Activated CD4-positive, alpha-beta T cell treated with anti-CD3 and anti-CD28 coated beads, Interleukin-2, amount 50 U/mL, for 4 hours (primary cell): ENCODE results near the gene DDIT4.
"Not testable (repeated sequence)": the region's sequence is repeated elsewhere in the genome, so short reads cannot be mapped to it uniquely, and the experiment has no call there.

Source experiments
- DNase-seq, 2 experiments: peaks; one replicate each; pipeline ENCODE4 v3.0.0-alpha.2; 2020

DDIT4 gene

GRCh38 chr10:72268475-72269200 lies 5.1 kb upstream of the DDIT4 start:
- DNase-seq, result not testable (repeated sequence)

GRCh38 chr10:72270607-72271281 lies 3.0 kb upstream of the DDIT4 start:
- no peak for DNase-seq

- no peak for DNase-seq
Observed at GRCh38 chr10:72272689-72273409, 875 bp upstream of the DDIT4 start.

GRCh38 chr10:72274213-72274729 lies 547 bp downstream of the DDIT4 start:
- no peak for DNase-seq

- peak; percentile 66 to 68 for DNase-seq
Observed at GRCh38 chr10:72274730-72275350, 1.1 kb downstream of the DDIT4 start.

GRCh38 chr10:72275351-72276012 lies 1.8 kb downstream of the DDIT4 start:
- no peak for DNase-seq

GRCh38 chr10:72276013-72276387 lies 2.3 kb downstream of the DDIT4 start:
- peak in 1 of 2 experiments; percentile 50 for DNase-seq

GRCh38 chr10:72276421-72277339 lies 3.0 kb downstream of the DDIT4 start:
- DNase-seq, result no peak

- DNase-seq, result no peak
Observed at GRCh38 chr10:72277340-72277995, 3.7 kb downstream of the DDIT4 start.

- no peak for DNase-seq
Observed at GRCh38 chr10:72277996-72278667, 4.4 kb downstream of the DDIT4 start.

- DNase-seq, result no peak
Observed at GRCh38 chr10:72278668-72279393, 5.1 kb downstream of the DDIT4 start.

GRCh38 chr10:72279587-72279986 lies 5.9 kb downstream of the DDIT4 start:
- DNase-seq, result not testable (repeated sequence)

- DNase-seq, result no peak
Observed at GRCh38 chr10:72283131-72283530, 9.4 kb downstream of the DDIT4 start.

GRCh38 chr10:72285972-72286521 lies 12.3 kb downstream of the DDIT4 start:
- no peak for DNase-seq

- peak in 1 of 2 experiments; percentile 38 for DNase-seq
Observed at GRCh38 chr10:72291019-72291532, 17.4 kb downstream of the DDIT4 start.

GRCh38 chr10:72292223-72292691 lies 18.5 kb downstream of the DDIT4 start:
- peak; percentile 59 to 68 for DNase-seq

GRCh38 chr10:72295330-72295910 lies 21.7 kb downstream of the DDIT4 start:
- no peak for DNase-seq

GRCh38 chr10:72296829-72297280 lies 23.1 kb downstream of the DDIT4 start:
- DNase-seq, result not testable (repeated sequence)
